ENCODE data around the gene RIPPLY1. TPM values are rescaled to one million over a fixed set of nuclear protein-coding genes. Genes with fewer than 3 reads are reported as not detected.
A peak's percentile ranks its signal among the peaks of the same experiment; 100 is the strongest.

RIPPLY1 gene
- total RNA-seq, 1 experiment from 2014 or later, result 0.27 TPM

GRCh38 chrX:106862972-106863688, 40.0 kb downstream of the RIPPLY1 start:
- Histone ChIP-seq H3K27me3 (ENCODE audit: insufficient read depth, low read length) (no peaks in the 10 kb centered on the region), H3K9me2 (ENCODE audit: insufficient read depth) (no peaks in the 10 kb centered on the region), H3K27ac (ENCODE audit: low read depth, low read length) (no peak overlapping the region), H3K79me2 (ENCODE audit: insufficient read depth, low read length) (no peaks in the 10 kb centered on the region), H2AFZ (ENCODE audit: low read depth, low read length, poor library complexity, severe bottlenecking) (no peak overlapping the region), H3K4me3 (replicated peaks in 1 of 2; ENCODE audit: low read depth in 1 of 2, low read length in 2 of 2) (no peak overlapping the region), H3K36me3 (ENCODE audit: control insufficient read depth in 1 of 2, insufficient read depth in 2 of 2, low read length in 2 of 2) (no peaks in the 10 kb centered on the region), H4K20me1 (ENCODE audit: insufficient read depth) (no peaks in the 10 kb centered on the region), H3K9me3 (ENCODE audit: control insufficient read depth in 1 of 2, insufficient read depth in 1 of 2, low read depth in 1 of 2, low read length in 2 of 2) (no peaks in the 10 kb centered on the region), H3K4me2 (ENCODE audit: low read length) (no peak overlapping the region), H3K4me1 (ENCODE audit: control insufficient read depth in 1 of 2, insufficient read depth in 2 of 2, low read length in 2 of 2) (no peaks in the 10 kb centered on the region), H3K9ac (ENCODE audit: low read length) (no peak overlapping the region)
- RAD21 ChIA-PET (ENCODE audit: low non-redundant PET in 1 of 2, low total read pairs in 2 of 2, uncharacterized antibody in 2 of 2, unreplicated experiment in 2 of 2), result no interaction called here
- intact Hi-C loops (cut with micrococcal nuclease), result no loop called here
- ATAC-seq, result peak; percentile 84
- no TSS peak for BruUV-seq (replicated peaks)
- CTCF ChIA-PET, result no interaction called here
- peak; percentile 1 for DNase-seq (ENCODE audit: low read depth, low spot score)
- 0 out of 2 replicates have a peak, but pooled peaks have one; percentile 25 for TF ChIP-seq RAD21 (IDR thresholded peaks at IDR 0.05; ENCODE audit: low read depth)
- TF ChIP-seq CTCF (IDR thresholded peaks at IDR 0.05 in 2 of 3, conservative IDR thresholded peaks at IDR 0.05 in 1 of 3; ENCODE audit: borderline replicate concordance in 1 of 3, insufficient read depth in 1 of 3, low read depth in 2 of 3, low read length in 2 of 3), result peak; percentile 8 to 62 (median 59); a peak in 4 of 6 replicates
- TF ChIP-seq YY1 (IDR thresholded peaks at IDR 0.05; ENCODE audit: extremely low read depth, insufficient replicate concordance, low read depth, low read length), result no peak
- POLR2A ChIA-PET, result no interaction called here

Other genes starting within 250 kb of the RIPPLY1 start
- gene RNF128, start 176.6 kb downstream of the RIPPLY1 start, total RNA-seq (2021; ENCODE audit: unreplicated experiment), result 5.8 TPM
- gene TBC1D8B, start 100.7 kb downstream of the RIPPLY1 start, total RNA-seq (2021; ENCODE audit: unreplicated experiment), result 9.2 TPM
- gene CLDN2, start 17.1 kb upstream of the RIPPLY1 start, total RNA-seq (2021; ENCODE audit: unreplicated experiment), result 0.10 TPM
- gene MORC4, start 96.9 kb upstream of the RIPPLY1 start, total RNA-seq (2021; ENCODE audit: unreplicated experiment), result 20.6 TPM
- gene RBM41, start 215.5 kb upstream of the RIPPLY1 start, total RNA-seq (2021; ENCODE audit: unreplicated experiment), result 20.0 TPM

Data from HCT116 (cell line).